ENCODE measurements around the gene HES4.
"Not testable (repeated sequence)": the region's sequence is repeated elsewhere in the genome, so short reads cannot be mapped to it uniquely, and the experiment has no call there.

HES4 gene

GRCh38 chr1:1010131-1010530 lies 10.2 kb upstream of the HES4 start:
- H3K27me3 ChIP-seq (ENCODE audit: control insufficient read depth, insufficient read depth, low read length); H3K4me1 ChIP-seq (ENCODE audit: control insufficient read depth, insufficient read depth, low read length); H3K4me3 ChIP-seq (ENCODE audit: low read length); H3K27ac ChIP-seq (ENCODE audit: low read depth, low read length); H3K36me3 ChIP-seq (ENCODE audit: control insufficient read depth, insufficient read depth, low read length); H3K9ac ChIP-seq (ENCODE audit: low read length): not testable (repeated sequence)

GRCh38 chr1:1006305-1007159 lies 6.6 kb upstream of the HES4 start:
- no peak overlapping the region for H3K27ac ChIP-seq (ENCODE audit: low read depth, low read length)
- H3K36me3 ChIP-seq (ENCODE audit: control insufficient read depth, insufficient read depth, low read length): no peaks in the 10 kb centered on the region
- H3K4me3 ChIP-seq (ENCODE audit: low read length): peak overlapping the region; percentile 15
- H3K4me1 ChIP-seq (ENCODE audit: control insufficient read depth, insufficient read depth, low read length): peaks cover 7% of the 10 kb centered on the region
- H3K27me3 ChIP-seq (ENCODE audit: control insufficient read depth, insufficient read depth, low read length): peaks cover 7% of the 10 kb centered on the region
- no peak overlapping the region for H3K9ac ChIP-seq (ENCODE audit: low read length)

GRCh38 chr1:1005774-1006304 lies 5.9 kb upstream of the HES4 start:
- Histone ChIP-seq H3K27me3 (ENCODE audit: control insufficient read depth, insufficient read depth, low read length) (peaks cover 7% of the 10 kb centered on the region), H3K9ac (ENCODE audit: low read length) (peak overlapping the region; percentile 21), H3K27ac (ENCODE audit: low read depth, low read length) (no peak overlapping the region), H3K4me1 (ENCODE audit: control insufficient read depth, insufficient read depth, low read length) (peaks cover 7% of the 10 kb centered on the region), H3K36me3 (ENCODE audit: control insufficient read depth, insufficient read depth, low read length) (no peaks in the 10 kb centered on the region), H3K4me3 (ENCODE audit: low read length) (peak overlapping the region; percentile 15)

GRCh38 chr1:1004780-1005697 lies 5.1 kb upstream of the HES4 start:
- Histone ChIP-seq H3K27me3 (ENCODE audit: control insufficient read depth, insufficient read depth, low read length) (peaks cover 7% of the 10 kb centered on the region), H3K36me3 (ENCODE audit: control insufficient read depth, insufficient read depth, low read length) (no peaks in the 10 kb centered on the region), H3K4me3 (ENCODE audit: low read length) (no peak overlapping the region), H3K9ac (ENCODE audit: low read length) (no peak overlapping the region), H3K4me1 (ENCODE audit: control insufficient read depth, insufficient read depth, low read length) (peaks cover 7% of the 10 kb centered on the region), H3K27ac (ENCODE audit: low read depth, low read length) (no peak overlapping the region)

- no peaks in the 10 kb centered on the region for H3K36me3 ChIP-seq (ENCODE audit: control insufficient read depth, insufficient read depth, low read length)
- peaks cover 7% of the 10 kb centered on the region for H3K27me3 ChIP-seq (ENCODE audit: control insufficient read depth, insufficient read depth, low read length)
- no peak overlapping the region for H3K4me3 ChIP-seq (ENCODE audit: low read length)
- H3K9ac ChIP-seq (ENCODE audit: low read length): no peak overlapping the region
- H3K4me1 ChIP-seq (ENCODE audit: control insufficient read depth, insufficient read depth, low read length): peaks cover 7% of the 10 kb centered on the region
- no peak overlapping the region for H3K27ac ChIP-seq (ENCODE audit: low read depth, low read length)
Observed at GRCh38 chr1:1004420-1004779, 4.5 kb upstream of the HES4 start.

- Histone ChIP-seq H3K27me3 (ENCODE audit: control insufficient read depth, insufficient read depth, low read length) (peaks cover 7% of the 10 kb centered on the region), H3K9ac (ENCODE audit: low read length) (no peak overlapping the region), H3K4me3 (ENCODE audit: low read length) (no peak overlapping the region), H3K4me1 (ENCODE audit: control insufficient read depth, insufficient read depth, low read length) (peaks cover 7% of the 10 kb centered on the region), H3K27ac (ENCODE audit: low read depth, low read length) (no peak overlapping the region), H3K36me3 (ENCODE audit: control insufficient read depth, insufficient read depth, low read length) (no peaks in the 10 kb centered on the region)
Observed at GRCh38 chr1:1003618-1004419, 3.9 kb upstream of the HES4 start.

- H3K4me3 ChIP-seq (ENCODE audit: low read length): peak overlapping the region; percentile 70
- peaks cover 7% of the 10 kb centered on the region for H3K4me1 ChIP-seq (ENCODE audit: control insufficient read depth, insufficient read depth, low read length)
- no peaks in the 10 kb centered on the region for H3K36me3 ChIP-seq (ENCODE audit: control insufficient read depth, insufficient read depth, low read length)
- H3K27me3 ChIP-seq (ENCODE audit: control insufficient read depth, insufficient read depth, low read length): peaks cover 7% of the 10 kb centered on the region
- H3K9ac ChIP-seq (ENCODE audit: low read length): no peak overlapping the region
- peak overlapping the region; percentile 98 for H3K27ac ChIP-seq (ENCODE audit: low read depth, low read length)
Observed at GRCh38 chr1:1001057-1001783, 1.3 kb upstream of the HES4 start.

GRCh38 chr1:1000357-1001056 lies 610 bp upstream of the HES4 start:
- Histone ChIP-seq H3K27ac (ENCODE audit: low read depth, low read length) (peak overlapping the region; percentile 98), H3K4me3 (ENCODE audit: low read length) (peak overlapping the region; percentile 70), H3K27me3 (ENCODE audit: control insufficient read depth, insufficient read depth, low read length) (peaks cover 7% of the 10 kb centered on the region), H3K36me3 (ENCODE audit: control insufficient read depth, insufficient read depth, low read length) (no peaks in the 10 kb centered on the region), H3K4me1 (ENCODE audit: control insufficient read depth, insufficient read depth, low read length) (peaks cover 6% of the 10 kb centered on the region), H3K9ac (ENCODE audit: low read length) (no peak overlapping the region)

- peak overlapping the region; percentile 70 for H3K4me3 ChIP-seq (ENCODE audit: low read length)
- no peaks in the 10 kb centered on the region for H3K4me1 ChIP-seq (ENCODE audit: control insufficient read depth, insufficient read depth, low read length)
- peaks cover 1% of the 10 kb centered on the region for H3K27me3 ChIP-seq (ENCODE audit: control insufficient read depth, insufficient read depth, low read length)
- peak overlapping the region; percentile 70 for H3K27ac ChIP-seq (ENCODE audit: low read depth, low read length)
- H3K9ac ChIP-seq (ENCODE audit: low read length): peak overlapping the region; percentile 30
- no peaks in the 10 kb centered on the region for H3K36me3 ChIP-seq (ENCODE audit: control insufficient read depth, insufficient read depth, low read length)
Observed at GRCh38 chr1:998995-999724, 737 bp downstream of the HES4 start.

GRCh38 chr1:998745-998994 lies 1.2 kb downstream of the HES4 start:
- Histone ChIP-seq H3K4me1 (ENCODE audit: control insufficient read depth, insufficient read depth, low read length) (no peaks in the 10 kb centered on the region), H3K36me3 (ENCODE audit: control insufficient read depth, insufficient read depth, low read length) (no peaks in the 10 kb centered on the region), H3K9ac (ENCODE audit: low read length) (peak overlapping the region; percentile 30), H3K27ac (ENCODE audit: low read depth, low read length) (no peak overlapping the region), H3K4me3 (ENCODE audit: low read length) (peak overlapping the region; percentile 70), H3K27me3 (ENCODE audit: control insufficient read depth, insufficient read depth, low read length) (no peaks in the 10 kb centered on the region)

Measured in rectal smooth muscle tissue (tissue), 1 donor.